Esophagus squamous epithelium (tissue), 4 donors: ENCODE results near the gene RNF157.

ENCODE experiments used
- CTCF ChIP-seq, 6 experiments: fragments of 450-650 bp in 4 of 6; fragments of 200-600 bp in 2 of 6; sonication (generic) in 2 of 6; IDR thresholded peaks; one replicate each; pipeline ENCODE4 v1.5.1; 2016 to 2019; ENCODE audit warnings: antibody characterized with exemption in 6 of 6, mild to moderate bottlenecking in 4 of 6, moderate library complexity in 4 of 6
- POLR2A ChIP-seq, 4 donors: fragments of 450-650 bp; IDR thresholded peaks; one replicate each; pipeline ENCODE4 v1.6.1; 2017; ENCODE audit warnings: antibody characterized with exemption in 4 of 4, mild to moderate bottlenecking in 4 of 4, moderate library complexity in 3 of 4

GRCh38 chr17:76279742-76280287 is 39.5 kb upstream of the RNF157 start:
- TF ChIP-seq CTCF (IDR thresholded peaks at IDR 0.05) (peak in 1 of 6 experiments; percentile 0), POLR2A (IDR thresholded peaks at IDR 0.05) (no peak)
